GM21717 (cell line): ENCODE data around the gene TMPRSS4.

Experiments used
- ATAC-seq: cut with Tn5 transposase; IDR thresholded peaks from one replicate; pipeline ENCODE4 v1.9.1; 2021; ENCODE audit warnings: mild to moderate bottlenecking, moderate library complexity; ENCODE audit not compliant: unreplicated experiment

Gene TMPRSS4

DNA sequence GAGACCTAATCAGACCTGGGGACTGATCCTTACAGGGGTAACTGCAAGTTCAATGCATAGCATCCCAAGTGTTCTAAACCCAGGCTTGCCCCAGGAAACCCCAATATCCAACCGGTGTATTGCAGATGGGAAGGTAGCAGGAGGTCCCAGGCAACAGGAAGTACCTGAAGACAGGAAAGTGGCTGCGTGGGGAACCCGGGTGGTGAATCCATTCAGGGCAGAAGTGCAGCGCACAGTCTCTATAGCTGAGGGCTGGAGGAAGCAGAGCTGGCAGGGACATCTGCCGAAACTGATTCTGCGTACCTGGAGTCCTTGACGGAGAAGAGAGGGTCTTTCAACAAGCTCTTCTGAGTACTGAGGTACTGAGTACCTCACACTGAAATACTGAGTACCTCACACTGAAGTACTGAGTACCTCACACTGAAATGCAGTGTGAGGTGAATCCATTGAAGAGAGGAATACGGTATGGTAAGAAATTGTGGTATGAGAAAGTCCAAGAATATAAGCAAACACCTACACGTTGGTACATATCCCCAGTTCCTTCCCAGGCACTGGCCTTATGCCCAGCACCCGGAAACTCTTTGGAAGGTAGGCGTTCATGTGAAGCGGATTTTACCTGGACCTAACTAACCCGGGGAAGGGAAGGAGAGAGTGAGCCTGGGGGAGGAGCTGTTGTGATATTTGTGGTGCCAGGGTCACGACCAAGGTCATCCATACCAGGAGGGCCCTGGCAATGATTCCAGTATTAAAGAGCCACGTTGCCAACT, 55.7 kb downstream of the TMPRSS4 start:
- no peak for ATAC-seq

GRCh38 chr11:118133816-118134215, 56.9 kb downstream of the TMPRSS4 start:
- no peak for ATAC-seq

DNA sequence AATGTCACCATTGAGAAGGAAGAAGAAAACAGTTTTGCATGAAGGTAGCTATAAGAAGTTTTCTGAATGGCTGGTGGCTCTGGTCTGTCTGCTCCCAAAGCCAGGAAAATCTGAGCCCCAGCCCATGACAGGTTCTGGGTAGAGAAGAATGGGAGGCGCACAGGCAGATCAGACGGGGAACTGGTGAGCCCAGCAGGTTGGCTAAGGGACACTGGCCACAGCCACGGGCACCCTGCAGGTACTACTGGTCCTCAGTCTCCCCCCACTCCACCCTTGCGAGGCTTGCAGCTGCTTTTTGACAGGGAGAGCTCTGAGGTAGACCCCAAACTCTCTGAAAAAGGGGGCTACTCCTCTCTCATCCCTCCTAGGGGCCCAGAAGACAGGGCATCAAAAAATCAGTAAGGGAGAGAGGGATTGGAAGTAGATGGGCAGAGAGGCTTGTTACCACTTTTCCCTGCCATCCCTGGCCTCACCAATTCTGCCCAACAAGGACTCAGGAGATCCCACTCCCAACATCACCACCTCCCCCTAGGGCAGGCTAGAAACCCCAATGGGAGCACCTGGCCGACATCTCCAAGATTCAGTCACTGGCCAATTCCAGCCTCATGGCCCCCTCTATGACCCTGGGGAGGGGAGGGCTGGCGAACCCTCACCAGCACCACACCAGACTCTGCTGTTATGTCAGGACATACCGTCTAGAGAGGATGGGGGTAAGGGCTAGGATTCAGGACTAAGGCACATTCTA, 58.3 kb downstream of the TMPRSS4 start:
- no peak for ATAC-seq

DNA sequence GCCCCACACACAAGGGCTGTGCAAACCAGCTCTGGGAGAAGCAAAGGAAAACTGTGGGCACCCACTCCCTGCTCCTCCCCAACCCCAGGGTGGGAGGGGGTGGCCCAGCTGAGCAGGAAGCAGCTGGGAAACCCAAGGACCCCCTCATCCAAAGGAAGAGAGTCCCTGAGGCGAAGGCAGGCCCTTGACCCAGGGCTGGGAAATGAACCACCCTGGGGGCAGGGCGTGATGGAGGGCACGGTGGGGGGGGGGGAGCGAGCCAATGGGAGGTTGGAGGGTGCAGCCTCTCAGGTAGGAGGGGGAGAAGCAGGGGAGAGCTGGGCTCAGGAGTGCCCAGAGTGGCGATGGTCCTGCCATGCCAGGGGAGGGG, 58.9 kb downstream of the TMPRSS4 start:
- ATAC-seq: no peak

DNA sequence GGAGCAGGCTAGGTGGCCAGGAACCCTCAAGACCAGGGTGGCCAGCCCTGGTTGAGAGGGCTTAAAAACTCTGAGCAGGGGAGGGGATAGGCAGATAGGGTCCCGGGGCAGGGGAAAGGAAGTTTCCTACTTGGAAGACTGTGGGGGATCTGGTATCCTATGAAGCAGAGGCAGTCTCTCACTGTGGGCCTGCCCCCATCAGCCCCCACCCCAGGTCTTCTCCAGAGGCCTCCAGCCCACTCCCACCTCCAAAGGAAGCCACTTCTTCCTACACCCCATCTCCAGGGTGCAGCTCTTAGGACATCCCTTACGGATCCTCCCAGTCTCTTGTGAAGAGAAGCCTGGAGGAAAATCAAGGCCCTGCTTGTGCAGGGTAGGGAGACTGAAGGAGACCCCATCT, 59.5 kb downstream of the TMPRSS4 start:
- ATAC-seq: no peak

DNA sequence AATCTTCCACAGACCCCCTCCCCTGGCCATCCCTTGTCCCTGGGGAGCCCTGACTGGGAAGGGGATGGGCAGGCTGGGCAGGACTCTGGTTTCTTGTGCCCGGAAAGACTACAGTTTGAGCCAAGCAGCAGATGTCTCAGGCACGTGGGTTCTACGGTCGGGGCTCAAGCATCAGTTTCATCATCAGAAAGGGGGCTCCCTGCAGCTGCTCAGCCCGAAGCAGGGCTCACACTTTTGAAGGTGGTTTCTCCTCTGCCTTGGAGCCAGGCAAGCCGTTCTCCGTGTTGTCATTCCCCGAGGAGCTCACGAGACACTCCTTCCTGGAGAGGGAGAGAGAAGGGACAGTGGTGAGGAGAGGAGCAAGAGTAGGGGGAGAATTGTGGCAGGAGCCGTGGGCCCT, 59.9 kb downstream of the TMPRSS4 start:
- no peak for ATAC-seq

GRCh38 chr11:118138839-118139420, 62.1 kb downstream of the TMPRSS4 start:
- no peak for ATAC-seq

DNA sequence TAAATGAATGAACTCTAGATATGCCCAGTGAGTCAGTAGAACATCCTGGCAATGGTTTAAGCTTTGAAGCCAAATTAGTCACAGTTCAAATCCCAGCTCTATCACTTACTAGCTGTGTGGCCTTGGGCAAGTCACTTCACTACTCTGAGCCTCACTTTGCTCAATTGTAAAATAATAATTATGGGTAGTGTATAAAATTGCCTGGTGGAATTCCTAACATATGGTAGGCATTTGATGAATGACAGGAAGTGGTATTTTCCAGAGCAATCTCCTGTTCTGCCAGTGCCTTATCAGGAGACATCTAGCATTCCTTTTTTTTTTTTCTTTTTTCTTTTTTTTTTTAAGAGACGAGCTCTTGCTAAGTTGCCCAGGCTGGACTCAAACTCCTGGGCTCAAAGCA, 62.7 kb downstream of the TMPRSS4 start:
- no peak for ATAC-seq

- ATAC-seq: no peak
These were observed 65.2 kb downstream of the TMPRSS4 start for GRCh38 chr11:118142081-118142480.

- no peak for ATAC-seq
These were observed 65.9 kb downstream of the TMPRSS4 start for GRCh38 chr11:118142809-118143208.

DNA sequence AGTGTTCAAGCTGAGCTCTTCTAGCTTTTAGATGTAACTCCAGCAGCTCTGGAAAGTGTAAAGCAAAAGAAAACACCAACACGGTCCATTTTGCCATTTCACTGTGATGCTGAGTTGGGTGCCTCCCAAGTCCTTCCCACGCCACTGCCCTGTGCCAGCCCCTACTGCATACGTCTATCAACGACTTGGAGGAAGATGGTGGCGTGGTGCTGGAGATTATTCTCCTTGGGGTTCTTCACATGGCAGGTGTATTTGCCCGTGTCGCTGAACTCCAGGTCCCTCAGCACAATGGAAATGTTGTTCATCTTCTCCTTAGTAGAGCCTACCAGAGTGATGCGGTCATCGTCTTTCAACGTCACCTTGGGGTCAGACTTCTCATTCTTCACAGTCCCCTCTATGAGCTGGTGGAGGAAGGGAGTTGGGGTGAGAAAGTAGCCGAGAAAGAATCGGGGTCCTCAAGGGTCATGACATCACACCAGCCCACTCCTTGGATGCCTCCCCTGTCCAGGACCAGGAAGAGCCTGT, 66.8 kb downstream of the TMPRSS4 start:
- ATAC-seq: no peak

DNA sequence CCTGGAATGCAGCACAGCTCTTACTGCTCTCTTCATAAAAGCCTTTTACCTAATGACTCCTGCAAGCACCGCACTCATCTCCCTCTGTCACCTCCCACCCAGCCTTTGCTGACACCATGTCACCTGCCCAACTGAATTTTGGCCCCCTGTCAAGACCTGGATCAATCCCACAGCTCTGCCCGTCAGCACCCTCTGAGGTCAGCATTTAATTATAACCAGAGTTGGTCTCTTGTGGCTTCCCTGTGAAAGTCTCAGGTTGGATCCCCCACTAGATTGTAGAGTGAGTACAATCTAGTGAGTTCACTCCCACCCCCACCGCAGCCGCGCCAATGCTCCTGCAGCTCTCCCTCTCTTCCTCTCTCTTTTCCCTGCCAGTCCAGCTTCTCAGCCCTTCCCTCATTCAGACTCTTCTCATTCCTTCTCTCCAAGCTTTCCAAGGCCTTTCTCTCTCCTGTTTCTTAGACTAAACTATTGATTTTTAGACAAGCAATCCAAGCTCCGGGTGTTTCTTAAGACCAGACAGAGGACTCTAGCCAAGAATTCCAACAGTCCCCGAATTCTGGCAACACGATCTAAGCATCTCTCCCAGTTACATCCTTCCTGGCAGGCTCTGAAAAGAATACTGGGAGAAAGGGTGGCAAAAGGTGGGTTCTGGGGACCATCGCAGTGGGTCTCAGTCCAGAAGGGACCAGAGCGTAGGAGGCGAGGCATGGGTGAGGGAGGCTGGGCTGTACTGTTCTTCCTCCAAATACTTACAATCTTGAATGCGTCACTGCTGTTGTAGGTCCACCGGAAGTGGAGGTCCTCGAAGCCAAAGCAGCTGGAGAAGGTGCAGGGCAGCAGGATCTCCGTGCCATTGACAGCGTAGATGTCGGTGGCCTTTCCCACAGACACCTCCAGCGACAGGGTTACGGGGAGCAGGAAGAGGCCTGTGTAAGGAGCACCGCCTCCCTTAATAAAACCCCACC, 67.7 kb downstream of the TMPRSS4 start:
- no peak for ATAC-seq

- peak; percentile 77 for ATAC-seq
These were observed 68.7 kb downstream of the TMPRSS4 start for GRCh38 chr11:118145285-118146227.

DNA sequence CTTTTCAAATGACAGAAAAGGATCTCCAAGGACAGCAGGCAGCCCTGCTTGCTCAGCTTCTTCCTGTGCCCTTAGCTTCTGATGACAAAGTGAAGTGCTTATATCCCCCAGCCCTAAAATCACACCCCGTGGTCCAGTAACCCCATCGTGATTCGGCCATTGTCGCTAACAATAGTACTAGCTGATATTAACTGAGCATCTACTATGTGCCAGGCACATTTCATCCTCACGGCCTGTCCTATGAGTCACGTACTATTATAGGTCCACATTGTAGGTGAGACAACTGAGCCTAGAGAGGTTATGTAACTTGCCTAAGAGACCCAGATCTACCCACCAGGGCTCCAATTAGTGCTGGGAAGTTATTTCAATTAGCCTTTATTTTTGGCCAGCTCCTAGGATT, 69.7 kb downstream of the TMPRSS4 start:
- ATAC-seq: no peak

DNA sequence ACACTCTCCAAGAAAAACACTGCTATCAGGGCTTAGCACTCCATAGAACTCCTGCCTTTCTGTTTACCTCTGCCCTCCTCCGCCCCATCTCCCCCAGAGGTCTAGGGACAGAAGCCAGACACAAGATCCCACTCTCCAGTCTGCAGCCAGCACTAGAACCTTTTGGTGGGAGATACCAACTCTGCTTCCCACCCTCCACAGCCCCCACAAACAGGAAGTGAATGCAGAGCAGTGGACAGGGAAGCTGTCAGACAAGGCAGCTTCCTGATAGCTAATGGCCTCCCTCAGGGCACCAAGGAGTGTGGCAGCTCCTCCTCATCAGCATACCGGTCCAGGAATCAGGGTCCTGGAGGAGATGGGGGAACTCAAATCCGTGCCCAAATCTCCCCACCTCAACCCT, 70.6 kb downstream of the TMPRSS4 start:
- ATAC-seq: no peak

GRCh38 chr11:118148240-118148639, 71.4 kb downstream of the TMPRSS4 start:
- no peak for ATAC-seq

DNA sequence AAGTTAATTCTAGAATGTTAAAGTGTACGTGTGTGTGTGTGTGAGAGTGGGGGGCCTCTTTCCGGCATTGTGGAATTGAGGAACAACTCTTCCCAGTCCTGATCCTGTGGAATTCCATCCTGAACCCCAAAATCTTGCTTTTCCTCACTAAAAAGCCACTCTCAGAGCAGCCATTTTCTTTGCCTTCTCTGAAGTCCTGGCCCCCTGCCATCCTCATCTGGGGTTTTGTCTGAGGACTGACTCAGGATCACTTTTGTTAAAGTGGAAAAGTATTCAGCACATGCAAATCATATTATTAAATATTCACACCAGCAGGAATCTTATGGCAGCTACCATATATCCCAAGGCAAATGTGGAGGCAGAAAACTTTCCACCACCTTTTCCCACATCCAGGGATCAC, 72.0 kb downstream of the TMPRSS4 start:
- ATAC-seq: no peak

DNA sequence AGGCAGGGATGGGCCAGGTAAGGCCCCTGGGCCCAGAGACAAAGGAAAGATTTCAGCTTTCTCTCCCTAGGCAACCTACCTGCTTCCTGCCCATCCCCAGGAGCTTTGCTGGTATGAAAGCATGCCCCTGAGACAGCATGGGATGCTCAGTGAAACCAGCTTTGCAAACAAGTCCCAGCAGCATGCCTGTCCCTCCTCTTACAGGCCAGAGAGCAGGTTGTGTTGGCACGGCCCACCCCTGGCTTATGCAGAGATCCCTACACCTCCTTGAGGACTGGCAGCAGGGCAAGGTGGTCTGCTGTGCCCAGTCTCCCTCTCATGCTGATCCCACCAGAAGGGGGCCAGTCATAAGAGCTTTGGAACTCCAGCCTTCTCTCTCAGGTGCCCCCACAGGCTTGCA, 72.6 kb downstream of the TMPRSS4 start:
- no peak for ATAC-seq

- no peak for ATAC-seq
These were observed 74.6 kb downstream of the TMPRSS4 start for GRCh38 chr11:118151431-118151830.
